ENCODE results near the gene ADGRV1. TPM values are rescaled to one million over a fixed set of nuclear protein-coding genes. Genes with fewer than 3 reads are reported as not detected.

The ADGRV1 gene
- total RNA-seq, 8 experiments from 2014 or later = 0.87 to 92.4 (median 44.9) TPM

GRCh38 chr5:90878549-90879196 is 320.1 kb downstream of the ADGRV1 start:
- 28 to 100% (median 81%) methylated on average over 1 to 3 of the region's 3 CpGs; no CpG with 5 or more reads in 3 of the 10 experiments for WGBS, 10 experiments
- ATAC-seq (replicated peaks in 6 of 8) = peak in 2 of 8 experiments; percentile 32 to 61
- Histone ChIP-seq H3K4me3 (no peak overlapping the region), H3K4me1 (replicated peaks in 1 of 2) (no peaks in the 10 kb centered on the region), H3K27ac (no peak overlapping the region)
- in situ Hi-C loops (cut with MboI; ENCODE audit: low pct_unique_long_range_greater_than_20kb in 2 of 9, low sequenced_read_pairs in 9 of 9, unreplicated experiment in 9 of 9) = no loop called here

DNA sequence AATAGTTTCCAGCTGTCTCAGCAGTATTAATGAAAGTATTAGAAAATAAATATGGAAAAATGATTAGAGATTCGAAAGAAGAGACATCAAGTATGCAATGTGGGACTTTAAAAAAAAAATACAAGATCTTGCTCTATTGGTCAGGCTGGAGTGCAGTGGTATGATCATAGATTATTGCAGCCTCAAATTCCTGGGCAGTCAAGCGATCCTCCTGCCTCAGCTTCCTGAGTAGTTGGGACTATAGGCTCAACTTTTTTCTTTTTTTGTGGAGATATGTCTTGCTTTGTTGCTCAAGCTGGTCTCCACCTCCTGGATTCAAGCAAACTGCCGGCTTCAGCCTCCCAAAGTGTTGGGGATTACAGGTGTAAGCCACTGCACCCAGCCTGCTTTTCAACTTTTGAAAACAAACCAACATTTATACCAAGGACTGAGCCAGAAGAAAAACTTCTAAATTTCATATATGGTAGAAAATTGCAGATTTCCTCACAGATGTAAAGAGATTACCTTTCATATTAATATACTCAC is 323.1 kb downstream of the ADGRV1 start:
- H3K4me3 ChIP-seq = no peak overlapping the region
- in situ Hi-C loops (cut with MboI; ENCODE audit: low pct_unique_long_range_greater_than_20kb in 2 of 9, low sequenced_read_pairs in 9 of 9, unreplicated experiment in 9 of 9) = no loop called here
- H3K4me1 ChIP-seq (replicated peaks in 1 of 2) = no peaks in the 10 kb centered on the region
- H3K27ac ChIP-seq = no peak overlapping the region
- WGBS, 10 experiments = 17 to 96% (median 67%) methylated on average over 1 to 3 of the region's 3 CpGs; no CpG with 5 or more reads in 1 of the 10 experiments
- no peak for ATAC-seq (replicated peaks in 6 of 8)

DNA sequence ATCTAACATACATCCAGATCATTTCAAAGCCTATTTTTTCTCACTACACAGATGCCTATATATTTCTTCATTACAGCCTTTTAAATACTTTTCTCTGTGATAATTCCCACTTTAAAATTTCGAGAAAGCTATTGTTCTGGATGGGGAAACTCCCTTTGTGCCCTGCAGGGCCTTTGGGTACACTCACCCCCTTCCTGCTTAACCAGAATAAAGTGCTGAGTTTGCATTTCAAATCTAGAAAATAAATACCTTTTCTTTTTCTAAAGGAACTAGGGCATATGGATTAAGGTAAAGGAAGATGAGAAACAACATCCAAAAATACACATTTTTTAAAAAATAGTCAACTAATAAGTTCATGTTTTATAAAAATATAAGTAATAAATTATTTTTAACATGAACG is 323.9 kb downstream of the ADGRV1 start:
- WGBS, 10 experiments = 46 to 100% (median 58%) methylated on average over 1 to 2 of the region's 2 CpGs
- no peak overlapping the region for H3K27ac ChIP-seq
- no peaks in the 10 kb centered on the region for H3K4me1 ChIP-seq (replicated peaks in 1 of 2)
- ATAC-seq (replicated peaks in 6 of 8) = no peak
- in situ Hi-C loops (cut with MboI; ENCODE audit: low pct_unique_long_range_greater_than_20kb in 2 of 9, low sequenced_read_pairs in 9 of 9, unreplicated experiment in 9 of 9) = no loop called here
- H3K4me3 ChIP-seq = no peak overlapping the region

- Histone ChIP-seq H3K4me3 (no peak overlapping the region), H3K4me1 (replicated peaks in 1 of 2) (no peaks in the 10 kb centered on the region), H3K27ac (no peak overlapping the region)
- in situ Hi-C loops (cut with MboI; ENCODE audit: low pct_unique_long_range_greater_than_20kb in 2 of 9, low sequenced_read_pairs in 9 of 9, unreplicated experiment in 9 of 9) = no loop called here
- ATAC-seq (replicated peaks in 6 of 8) = no peak
- 0 to 86% (median 10%) methylated on average over 1 of the region's 1 CpG; no CpG with 5 or more reads in 2 of the 10 experiments for WGBS, 10 experiments
Measured at GRCh38 chr5:90885180-90885868, 326.7 kb downstream of the ADGRV1 start.

DNA sequence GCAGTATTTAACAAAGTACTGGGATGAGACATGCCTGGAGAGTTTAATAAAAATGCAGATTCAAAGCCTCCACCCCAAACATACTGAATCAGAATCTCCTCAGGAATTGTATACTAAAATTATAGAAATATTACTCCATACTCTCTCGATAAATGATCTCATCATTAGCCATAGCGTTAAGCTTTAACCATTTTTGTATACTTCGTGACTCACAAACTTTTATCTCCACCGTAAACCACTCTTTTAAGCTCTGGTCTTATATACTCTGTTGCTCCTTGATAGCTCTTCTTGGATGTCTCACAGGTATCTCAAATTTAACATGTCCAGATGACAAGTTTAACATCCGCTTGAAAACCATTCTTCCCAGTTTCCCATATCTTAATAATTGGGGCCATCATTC is 327.8 kb downstream of the ADGRV1 start:
- WGBS, 10 experiments = 44 to 100% (median 90%) methylated on average over 1 to 5 of the region's 5 CpGs
- no peak overlapping the region for H3K4me3 ChIP-seq
- no peaks in the 10 kb centered on the region for H3K4me1 ChIP-seq (replicated peaks in 1 of 2)
- ATAC-seq (replicated peaks in 6 of 8) = peak in 1 of 8 experiments; percentile 35
- in situ Hi-C loops (cut with MboI; ENCODE audit: low pct_unique_long_range_greater_than_20kb in 2 of 9, low sequenced_read_pairs in 9 of 9, unreplicated experiment in 9 of 9) = no loop called here
- H3K27ac ChIP-seq = no peak overlapping the region

- WGBS, 10 experiments = 50 to 100% (median 90%) methylated on average over 1 of the region's 1 CpG; no CpG with 5 or more reads in 4 of the 10 experiments
- no peak overlapping the region for H3K27ac ChIP-seq
- no peaks in the 10 kb centered on the region for H3K4me1 ChIP-seq (replicated peaks in 1 of 2)
- in situ Hi-C loops (cut with MboI; ENCODE audit: low pct_unique_long_range_greater_than_20kb in 2 of 9, low sequenced_read_pairs in 9 of 9, unreplicated experiment in 9 of 9) = no loop called here
- ATAC-seq (replicated peaks in 6 of 8) = peak in 2 of 8 experiments; percentile 95 to 99
- H3K4me3 ChIP-seq = no peak overlapping the region
Measured at GRCh38 chr5:90888511-90889324, 330.1 kb downstream of the ADGRV1 start.

DNA sequence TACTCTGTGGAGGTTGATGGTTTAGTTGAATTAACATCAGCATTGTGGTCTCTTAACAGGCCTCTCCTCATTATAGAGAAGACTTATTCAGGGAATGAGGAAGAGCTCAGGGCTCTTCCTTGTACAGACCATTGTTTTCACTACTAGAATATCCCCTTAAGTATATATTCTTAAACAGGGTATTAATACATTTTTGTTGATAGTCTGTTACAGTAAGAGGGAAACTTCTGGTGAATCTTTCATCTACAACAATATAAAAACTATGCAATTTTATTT is 330.7 kb downstream of the ADGRV1 start:
- H3K4me3 ChIP-seq = no peak overlapping the region
- no peaks in the 10 kb centered on the region for H3K4me1 ChIP-seq (replicated peaks in 1 of 2)
- H3K27ac ChIP-seq = no peak overlapping the region
- peak in 2 of 8 experiments; percentile 17 to 37 for ATAC-seq (replicated peaks in 6 of 8)
- in situ Hi-C loops (cut with MboI; ENCODE audit: low pct_unique_long_range_greater_than_20kb in 2 of 9, low sequenced_read_pairs in 9 of 9, unreplicated experiment in 9 of 9) = no loop called here

- 67 to 100% (median 91%) methylated on average over 1 of the region's 1 CpG; no CpG with 5 or more reads in 3 of the 10 experiments for WGBS, 10 experiments
- no peak for ATAC-seq (replicated peaks in 6 of 8)
Measured at GRCh38 chr5:90890180-90890579, 331.6 kb downstream of the ADGRV1 start.

GRCh38 chr5:90894866-90895420 is 336.3 kb downstream of the ADGRV1 start:
- no peak for ATAC-seq (replicated peaks in 6 of 8)
- in situ Hi-C loops (cut with MboI; ENCODE audit: low pct_unique_long_range_greater_than_20kb in 2 of 9, low sequenced_read_pairs in 9 of 9, unreplicated experiment in 9 of 9) = no loop called here
- WGBS, 10 experiments = 52 to 93% (median 57%) methylated on average over 1 to 2 of the region's 2 CpGs; no CpG with 5 or more reads in 5 of the 10 experiments
- H3K27ac ChIP-seq = no peak overlapping the region
- H3K4me3 ChIP-seq = no peak overlapping the region
- no peaks in the 10 kb centered on the region for H3K4me1 ChIP-seq (replicated peaks in 1 of 2)

More at GRCh38 chr5:90890180-90890579, 331.6 kb downstream of the ADGRV1 start:
- in situ Hi-C loops (cut with MboI; ENCODE audit: low pct_unique_long_range_greater_than_20kb in 2 of 9, low sequenced_read_pairs in 9 of 9, unreplicated experiment in 9 of 9) = no loop called here
- Histone ChIP-seq H3K27ac (no peak overlapping the region), H3K4me3 (no peak overlapping the region), H3K4me1 (replicated peaks in 1 of 2) (no peaks in the 10 kb centered on the region)

DNA sequence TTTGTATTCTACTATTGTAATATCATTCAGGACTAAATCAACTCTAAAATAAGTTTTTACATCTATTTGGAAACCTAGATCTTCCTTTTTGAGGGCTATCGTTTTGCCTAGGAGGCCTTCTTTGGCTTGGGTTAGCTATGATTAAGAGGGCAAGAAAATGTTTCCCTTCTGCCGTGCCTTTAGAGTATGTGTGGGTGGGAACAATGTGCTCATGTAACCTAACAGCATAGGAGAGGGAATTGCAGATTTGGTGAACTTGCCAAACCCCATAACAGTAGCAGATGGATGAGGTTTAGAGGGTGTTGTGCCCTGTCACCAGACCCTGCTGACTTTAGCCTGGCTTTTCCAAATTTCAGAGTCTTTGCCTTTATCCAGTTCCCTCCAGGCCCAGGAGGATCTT is 339.0 kb downstream of the ADGRV1 start:
- ATAC-seq (replicated peaks in 6 of 8) = peak in 2 of 8 experiments; percentile 60 to 67
- H3K27ac ChIP-seq = no peak overlapping the region
- in situ Hi-C loops (cut with MboI; ENCODE audit: low pct_unique_long_range_greater_than_20kb in 2 of 9, low sequenced_read_pairs in 9 of 9, unreplicated experiment in 9 of 9) = no loop called here
- no peaks in the 10 kb centered on the region for H3K4me1 ChIP-seq (replicated peaks in 1 of 2)
- WGBS, 10 experiments = 25 to 100% (median 83%) methylated on average over 1 to 2 of the region's 2 CpGs; no CpG with 5 or more reads in 2 of the 10 experiments
- H3K4me3 ChIP-seq = no peak overlapping the region

GRCh38 chr5:90898326-90899013 is 339.9 kb downstream of the ADGRV1 start:
- WGBS, 10 experiments = 46 to 100% (median 97%) methylated on average over 1 to 4 of the region's 4 CpGs; no CpG with 5 or more reads in 3 of the 10 experiments
- Histone ChIP-seq H3K4me3 (no peak overlapping the region), H3K4me1 (replicated peaks in 1 of 2) (no peaks in the 10 kb centered on the region), H3K27ac (no peak overlapping the region)
- ATAC-seq (replicated peaks in 6 of 8) = no peak
- in situ Hi-C loops (cut with MboI; ENCODE audit: low pct_unique_long_range_greater_than_20kb in 2 of 9, low sequenced_read_pairs in 9 of 9, unreplicated experiment in 9 of 9) = no loop called here

DNA sequence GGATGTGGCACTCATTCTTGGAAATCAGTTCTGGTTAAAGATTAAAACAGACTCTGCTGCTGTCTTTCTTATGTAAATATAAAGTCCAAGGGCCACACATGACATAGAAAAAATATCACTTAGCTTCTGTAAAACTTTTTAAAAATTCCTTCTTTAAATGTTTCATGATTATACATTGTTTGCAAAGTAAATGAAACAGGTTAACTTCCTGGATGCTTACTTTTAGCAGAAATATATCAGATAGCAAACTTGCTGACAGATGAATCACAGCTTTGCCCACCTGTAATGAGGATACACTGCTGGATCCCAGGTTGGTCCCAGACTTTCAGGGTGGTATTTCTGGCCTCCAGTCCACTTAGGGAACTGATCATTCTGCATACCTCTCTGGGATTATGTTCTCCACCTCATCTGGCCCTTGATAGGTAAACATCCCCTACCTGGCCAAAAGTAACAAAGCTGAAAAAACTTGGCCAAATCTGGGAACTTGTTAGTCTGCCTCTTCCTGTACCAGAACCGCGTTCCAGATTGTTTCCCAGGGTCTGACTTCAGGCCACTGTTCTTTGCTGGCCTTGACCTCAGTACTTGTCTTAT is 340.5 kb downstream of the ADGRV1 start:
- no peak for ATAC-seq (replicated peaks in 6 of 8)
- no peaks in the 10 kb centered on the region for H3K4me1 ChIP-seq (replicated peaks in 1 of 2)
- in situ Hi-C loops (cut with MboI; ENCODE audit: low pct_unique_long_range_greater_than_20kb in 2 of 9, low sequenced_read_pairs in 9 of 9, unreplicated experiment in 9 of 9) = no loop called here
- 25 to 100% (median 86%) methylated on average over 1 to 2 of the region's 2 CpGs; no CpG with 5 or more reads in 1 of the 10 experiments for WGBS, 10 experiments
- H3K4me3 ChIP-seq = no peak overlapping the region
- H3K27ac ChIP-seq = no peak overlapping the region
